Cardiac fibroblast (primary cell): ENCODE measurements around the gene CDK14.
A peak's percentile ranks its signal among the peaks of the same experiment; 100 is the strongest.

Source experiments
- DNase-seq, 2 donors: peaks; one replicate each; pipeline versions ENCODE4 v3.0.0 to v3.0.0-alpha.2; 2010; ENCODE audit warnings: low read depth in 2 of 2
- H3K4me3 ChIP-seq, 2 donors: replicated peaks in 1 of 2; 1 replicate in 1 of 2; 2 replicates in 1 of 2; pipeline ENCODE4 v1.5.1; 2011; ENCODE audit warnings: low read depth in 2 of 2, low read length in 2 of 2, mild to moderate bottlenecking in 2 of 2, moderate library complexity in 1 of 2
- CTCF ChIP-seq: IDR thresholded peaks from one replicate; pipeline ENCODE4 v1.5.1; 2011; ENCODE audit warnings: low read depth, mild to moderate bottlenecking, low read length, inconsistent platforms

CDK14 gene

GRCh38 chr7:90889644-90890043 is 293.5 kb downstream of the CDK14 start:
- DNase-seq: no peak
- H3K4me3 ChIP-seq: no peak overlapping the region
- TF ChIP-seq CTCF: no peak

GRCh38 chr7:90891529-90891928 is 295.4 kb downstream of the CDK14 start:
- H3K4me3 ChIP-seq: no peak overlapping the region
- TF ChIP-seq CTCF: no peak
- DNase-seq: no peak

GRCh38 chr7:90892213-90892612 is 296.1 kb downstream of the CDK14 start:
- TF ChIP-seq CTCF: no peak
- H3K4me3 ChIP-seq: no peak overlapping the region
- DNase-seq: peak; percentile 7 to 15

- DNase-seq: no peak
- no peak for TF ChIP-seq CTCF
- no peak overlapping the region for H3K4me3 ChIP-seq
These were observed 298.0 kb downstream of the CDK14 start for GRCh38 chr7:90894122-90894521.

- H3K4me3 ChIP-seq: no peak overlapping the region
- DNase-seq: peak in 1 of 2 donors; percentile 54
- no peak for TF ChIP-seq CTCF
These were observed 300.3 kb downstream of the CDK14 start for GRCh38 chr7:90896458-90896857.

GRCh38 chr7:90897961-90898469 is 301.9 kb downstream of the CDK14 start:
- DNase-seq: no peak
- TF ChIP-seq CTCF: no peak
- no peak overlapping the region for H3K4me3 ChIP-seq
